ENCODE results near the gene CSPG4. TPM values are rescaled to one million over a fixed set of nuclear protein-coding genes. Genes with fewer than 3 reads are reported as not detected.
A peak's percentile ranks its signal among the peaks of the same experiment; 100 is the strongest.
"Not testable (repeated sequence)": the region's sequence is repeated elsewhere in the genome, so short reads cannot be mapped to it uniquely, and the experiment has no call there.

The CSPG4 gene
- total RNA-seq, 4 donors from 2014 or later, result 11.2 to 60.9 (median 31.3) TPM

GRCh38 chr15:75637245-75638009, 75.2 kb downstream of the CSPG4 start:
- no peaks in the 10 kb centered on the region for H3K36me3 ChIP-seq
- TF ChIP-seq POLR2A (IDR thresholded peaks at IDR 0.05) (no peak), EP300 (IDR thresholded peaks at IDR 0.05; ENCODE audit: low read depth) (no peak)
- intact Hi-C loops (cut with DNase I; ENCODE audit: low total_unique reads), result loop anchor here (5.0 kb wide), 1 partner anchor 45 kb away; no protein-coding TSS in a partner anchor
- peak overlapping the region in 1 of 4 donors; percentile 74 for H3K4me3 ChIP-seq
- in situ Hi-C loops (cut with MboI; ENCODE audit: low pct_ligation_motif_present in 1 of 4, low pct_unique_long_range_greater_than_20kb in 1 of 4, low sequenced_read_pairs in 3 of 4), result loop anchor here (5.0 to 25.0 kb wide), 2 partner anchors 35 to 275 kb away; partner anchors contain the start of gene MAN2C1 (in 3 of the 4)
- WGBS, 2 donors (ENCODE audit: low coverage in 1 of 2), result 62 to 90% methylated on average over 2 to 4 of the region's 4 CpGs
- no peak for DNase-seq
- peak overlapping the region; percentile 94 to 99 (median 96) for H3K27ac ChIP-seq
- H3K9me3 ChIP-seq, result no peaks in the 10 kb centered on the region
- H3K27me3 ChIP-seq, result no peaks in the 10 kb centered on the region
- peaks cover 18 to 40% (median 33%) of the 10 kb centered on the region in 4 donors for H3K4me1 ChIP-seq

GRCh38 chr15:75636026-75636425, 76.6 kb downstream of the CSPG4 start:
- no peak for TF ChIP-seq POLR2AphosphoS5 (IDR thresholded peaks at IDR 0.05)
- TF ChIP-seq CTCF (IDR thresholded peaks at IDR 0.05), result no peak
- no peak for TF ChIP-seq EP300 (IDR thresholded peaks at IDR 0.05; ENCODE audit: low read depth)
- no peak for TF ChIP-seq POLR2A (IDR thresholded peaks at IDR 0.05)
- H3K9me3 ChIP-seq, result no peaks in the 10 kb centered on the region
- H3K4me1 ChIP-seq, result peaks cover 18 to 37% (median 30%) of the 10 kb centered on the region in 4 donors
- no peaks in the 10 kb centered on the region for H3K36me3 ChIP-seq
- no peak overlapping the region for H3K4me3 ChIP-seq
- WGBS, 2 donors (ENCODE audit: low coverage in 1 of 2), result 60 to 77% methylated on average over 4 to 6 of the region's 6 CpGs
- H3K27me3 ChIP-seq, result no peaks in the 10 kb centered on the region
- intact Hi-C loops (cut with DNase I; ENCODE audit: low total_unique reads), result loop anchor here (5.0 kb wide), 1 partner anchor 46 kb away; no protein-coding TSS in a partner anchor
- no peak for DNase-seq
- in situ Hi-C loops (cut with MboI; ENCODE audit: low pct_ligation_motif_present in 1 of 4, low pct_unique_long_range_greater_than_20kb in 1 of 4, low sequenced_read_pairs in 3 of 4), result loop anchor here (5.0 to 25.0 kb wide), 2 partner anchors 36 to 274 kb away; partner anchors contain the start of gene MAN2C1 (in 3 of the 4)
- H3K27ac ChIP-seq, result no peak overlapping the region

GRCh38 chr15:75633922-75634321, 78.7 kb downstream of the CSPG4 start:
- in situ Hi-C loops (cut with MboI; ENCODE audit: low pct_ligation_motif_present in 1 of 4, low pct_unique_long_range_greater_than_20kb in 1 of 4, low sequenced_read_pairs in 3 of 4), result loop anchor here in 3 of 4 donors (25.0 kb wide), 1 partner anchor 272 kb away; the partner anchor contains the start of gene MAN2C1 (in 3 of the 3)
- intact Hi-C loops (cut with DNase I; ENCODE audit: low total_unique reads), result not testable (repeated sequence)

GRCh38 chr15:75631935-75632334, 80.7 kb downstream of the CSPG4 start:
- Histone ChIP-seq H3K4me1 (peaks cover 0 to 7% (median 2%) of the 10 kb centered on the region in 4 donors), H3K27me3 (no peaks in the 10 kb centered on the region), H3K9me3 (no peaks in the 10 kb centered on the region), H3K36me3 (no peaks in the 10 kb centered on the region), H3K27ac (no peak overlapping the region), H3K4me3 (no peak overlapping the region)
- no peak for DNase-seq
- in situ Hi-C loops (cut with MboI; ENCODE audit: low pct_ligation_motif_present in 1 of 4, low pct_unique_long_range_greater_than_20kb in 1 of 4, low sequenced_read_pairs in 3 of 4) (loop anchor here in 3 of 4 donors (25.0 kb wide), 1 partner anchor 270 kb away; the partner anchor contains the start of gene MAN2C1 (in 3 of the 3)), intact Hi-C loops (cut with DNase I; ENCODE audit: low total_unique reads) (no loop called here)
- TF ChIP-seq POLR2A (IDR thresholded peaks at IDR 0.05) (no peak), CTCF (IDR thresholded peaks at IDR 0.05) (no peak), EP300 (IDR thresholded peaks at IDR 0.05; ENCODE audit: low read depth) (no peak), POLR2AphosphoS5 (IDR thresholded peaks at IDR 0.05) (no peak)

More at GRCh38 chr15:75633922-75634321, 78.7 kb downstream of the CSPG4 start:
- peaks cover 15 to 26% (median 20%) of the 10 kb centered on the region in 4 donors for H3K4me1 ChIP-seq
- H3K27me3 ChIP-seq, H3K9me3 ChIP-seq, H3K4me3 ChIP-seq, DNase-seq, H3K36me3 ChIP-seq, H3K27ac ChIP-seq: not testable (repeated sequence)
- WGBS, 2 donors (ENCODE audit: low coverage in 1 of 2), result 76 to 95% methylated on average over 3 to 7 of the region's 7 CpGs
